K562 (cell line): Measurements from ENCODE around the gene ETS1. TPM values are rescaled to one million over a fixed set of nuclear protein-coding genes. Genes with fewer than 3 reads are reported as not detected.
A peak's percentile ranks its signal among the peaks of the same experiment; 100 is the strongest.

Experiments
- ATAC-seq: fragments of 200-7000 bp; cut with Tn5 transposase; 3 replicates; pipeline ENCODE4 v1.9.1; 2020; ENCODE audit warnings: moderate library complexity
- BruUV-seq: library from RNA; stranded (reverse); fragments of 400-500 nt; replicated peaks from 2 replicates; lab custom pipeline; 2021; lab: Mats Ljungman, UMichigan
- CTCF ChIA-PET: fragments of 300-600 bp; formaldehyde crosslinking; extraction: SDS; loops from one replicate; lab custom pipeline; 2021; ENCODE audit warnings: low intra/inter-chr PET ratio; lab: Yijun Ruan, JAX
- POLR2A ChIA-PET: fragments of 300-600, 350-650 bp; sonication (Branson Sonifier 250); formaldehyde crosslinking; extraction: SDS; loops from one replicate; lab custom pipeline; 2021; ENCODE audit warnings: antibody characterized with exemption, inconsistent platforms; lab: Yijun Ruan, JAX
- DNase-seq, 4 experiments: peaks; one replicate each; pipeline versions ENCODE4 v3.0.0 to v3.0.0-alpha.2; 2011 to 2018; ENCODE audit warnings: low spot score in 3 of 4, mixed read lengths in 3 of 4; ENCODE audit errors: extremely low read depth in 1 of 4
- FAIRE-seq: peaks from 2 replicates; lab custom pipeline; 2011; peaks lifted over from hg19 to GRCh38; lab: Jason Lieb, UNC
- H2AFZ ChIP-seq: 2 replicates; pipeline ENCODE4 v1.6.0; 2011; ENCODE audit warnings: low read depth, low read length, control low read depth, inconsistent platforms
- H3K27ac ChIP-seq: fragments of 200-600 bp; 3 replicates; pipeline ENCODE4 v1.8.0; 2011; ENCODE audit warnings: low read depth, mild to moderate bottlenecking, control low read depth, inconsistent platforms, low read length, moderate library complexity, mixed read lengths; ENCODE audit errors: extremely low read depth
- H3K27me3 ChIP-seq, 2 experiments: fragments of 300-600 bp in 1 of 2; 2 replicates in 1 of 2; 3 replicates in 1 of 2; pipeline versions ENCODE4 v1.6.0 to v1.8.0; 2011; ENCODE audit warnings: inconsistent platforms in 2 of 2, low read length in 2 of 2, mild to moderate bottlenecking in 1 of 2, mixed read lengths in 1 of 2, moderate library complexity in 1 of 2; ENCODE audit not compliant: control insufficient read depth in 2 of 2, insufficient read depth in 2 of 2
- H3K36me3 ChIP-seq: fragments of 300-600 bp; 3 replicates; pipeline ENCODE4 v1.8.0; 2011; ENCODE audit warnings: mild to moderate bottlenecking, low read length, inconsistent platforms; ENCODE audit not compliant: control insufficient read depth, insufficient read depth
- H3K4me1 ChIP-seq, 2 experiments: fragments of 200-600 bp in 1 of 2; replicated peaks in 1 of 2; 2 replicates in 1 of 2; 3 replicates in 1 of 2; pipeline versions ENCODE4 v1.5.1 to v1.8.0; 2011; ENCODE audit warnings: inconsistent platforms in 2 of 2, low read length in 2 of 2, mild to moderate bottlenecking in 1 of 2, mixed read lengths in 1 of 2, moderate library complexity in 1 of 2; ENCODE audit not compliant: control insufficient read depth in 2 of 2, insufficient read depth in 2 of 2
- H3K4me2 ChIP-seq: 2 replicates; pipeline ENCODE4 v1.6.1; 2011; ENCODE audit warnings: low read length, control low read depth, inconsistent platforms, mixed read lengths; ENCODE audit not compliant: insufficient read depth
- H3K4me3 ChIP-seq: fragments of 200-600 bp; sonication (generic), shearing (Covaris generic); 2 replicates; pipeline ENCODE4 v1.5.1; 2016; ENCODE audit warnings: control low read depth, inconsistent platforms
- H3K79me2 ChIP-seq: fragments of 200-600 bp; 3 replicates; pipeline ENCODE4 v1.8.0; 2011; ENCODE audit warnings: low read length, inconsistent platforms; ENCODE audit not compliant: control insufficient read depth, insufficient read depth
- H3K9ac ChIP-seq, 2 experiments: 2 replicates each; pipeline versions ENCODE4 v1.6.0 to v1.6.1; 2011; ENCODE audit warnings: low read depth in 2 of 2, low read length in 2 of 2, control low read depth in 1 of 2, inconsistent platforms in 1 of 2, mild to moderate bottlenecking in 1 of 2, mixed read lengths in 1 of 2; ENCODE audit not compliant: insufficient read depth in 1 of 2
- H3K9me1 ChIP-seq: one replicate; pipeline ENCODE4 v1.6.0; 2011; ENCODE audit warnings: inconsistent platforms, mild to moderate bottlenecking, low read length, moderate library complexity; ENCODE audit not compliant: control insufficient read depth, insufficient read depth
- H3K9me3 ChIP-seq: replicated peaks from 2 replicates; pipeline ENCODE4 v1.5.1; 2011; ENCODE audit warnings: low read depth, low read length, inconsistent platforms; ENCODE audit not compliant: control insufficient read depth, insufficient read depth
- H4K20me1 ChIP-seq: replicated peaks from 2 replicates; pipeline ENCODE4 v1.6.1; 2011; ENCODE audit warnings: low read length, inconsistent platforms, mixed read lengths; ENCODE audit not compliant: control insufficient read depth, insufficient read depth
- EZH2 ChIP-seq: IDR thresholded peaks from 2 replicates; pipeline ENCODE4 v1.6.1; 2012; ENCODE audit warnings: low read depth, mild to moderate bottlenecking, inconsistent platforms, low read length, borderline replicate concordance
- HDAC1 ChIP-seq, 2 experiments: fragments of 450-650 bp; IDR thresholded peaks; 2 replicates each; pipeline ENCODE4 v1.6.1; 2016 to 2017; ENCODE audit warnings: inconsistent platforms in 1 of 2, mild to moderate bottlenecking in 1 of 2, moderate library complexity in 1 of 2
- HINFP ChIP-seq: fragments of 450-650 bp; conservative IDR thresholded peaks from 2 replicates; pipeline ENCODE4 v1.6.1; 2016; ENCODE audit warnings: missing genetic modification characterization, low read depth, mild to moderate bottlenecking, control low read depth, missing compliant biosample characterization
- RFX1 ChIP-seq: fragments of 450-650 bp; IDR thresholded peaks from 2 replicates; pipeline ENCODE4 v1.6.1; 2016; ENCODE audit warnings: mild to moderate bottlenecking, moderate library complexity
- WGBS: fragments of 100-300 bp; shearing (Covaris generic); methylation state at CpG from one replicate; pipeline ENCODE4 v1.1.6; 2016; ENCODE audit warnings: low coverage, mixed read lengths; ENCODE audit not compliant: insufficient coverage; ENCODE audit errors: missing lambda C conversion rate; 5-methylcytosine and 5-hydroxymethylcytosine counted together
- in situ Hi-C: fragments of 300-500 bp; cut with MboI; formaldehyde crosslinking; loops from 4 replicates; pipeline ENCODE4 v1.15.0; 2018; ENCODE audit warnings: inconsistent platforms, mixed read lengths
- intact Hi-C: fragments of 100-400 bp; cut with micrococcal nuclease; formaldehyde crosslinking; loops from 2 replicates; pipeline ENCODE4 v1.14.2; 2022
- polyA plus RNA-seq, 8 experiments: library from polyadenylated mRNA; depleted of rRNA in 4 of 8; stranded (reverse) in 5 of 8; unstranded in 3 of 8; fragments of >200 nt; fragmentation: Nextera tagmentation in 2 of 8; fragmentation: Illumina TruSeq in 1 of 8; extraction: Ambion mirVana in 2 of 8; extraction: Trizol in 1 of 8; gene quantifications; 2 replicates each; pipeline versions ENCODE4 v1.2.1 to v1.2.3, GENCODE V29; 2011 to 2014; ENCODE audit warnings: inconsistent platforms in 1 of 8, missing spikeins in 1 of 8
- total RNA-seq, 7 experiments: library from RNA; depleted of rRNA in 6 of 7; stranded (reverse); fragments of >200 nt in 6 of 7; fragmentation: Illumina TruSeq in 2 of 7; extraction: Trizol in 2 of 7; gene quantifications; 2 replicates each; pipeline versions ENCODE4 v1.2.1 to v1.2.3, GENCODE V29; 2011 to 2021; ENCODE audit warnings: low replicate concordance in 1 of 7

Gene ETS1
- total and polyA plus RNA-seq, 9 of the 15 experiments (the other 6 are each of a cell fraction or from before 2014, with no cell fraction given): 0.04 to 1.4 (median 0.23) TPM

- TF ChIP-seq HINFP (no peak), EZH2 (no peak)
Observed at GRCh38 chr11:128626913-128627665, 39.7 kb upstream of the ETS1 start (continued).

- ChIA-PET POLR2A (no interaction called here), CTCF (no interaction called here)
- no peak overlapping the region for H3K27ac ChIP-seq
- no peaks in the 10 kb centered on the region for H3K27me3 ChIP-seq
- no peak overlapping the region for H3K9ac ChIP-seq
- H3K4me3 ChIP-seq: no peak overlapping the region
- no peaks in the 10 kb centered on the region for H3K79me2 ChIP-seq
- no peaks in the 10 kb centered on the region for H3K9me3 ChIP-seq
- DNase-seq: no peak
- TF ChIP-seq RFX1 (peak; percentile 19; the same call in 1 of the 2 replicates), HDAC1 (IDR thresholded peaks at IDR 0.05) (no peak)
- BruUV-seq: no TSS peak
- no peak overlapping the region for H3K4me2 ChIP-seq
- intact Hi-C loops (no loop called here), in situ Hi-C loops (loop anchor here (10.0 to 25.0 kb wide), 2 partner anchors 451 to 588 kb away; no protein-coding TSS in a partner anchor)
- ATAC-seq: no peak
- no peaks in the 10 kb centered on the region for H4K20me1 ChIP-seq
- H3K36me3 ChIP-seq: no peaks in the 10 kb centered on the region
- FAIRE-seq: no peak
- WGBS: 0% methylated on average over 2 of the region's 2 CpGs
- H3K4me1 ChIP-seq: peaks cover 0 to under 1% of the 10 kb centered on the region in 2 experiments; a peak in 1 of 5 replicates
- no peaks in the 10 kb centered on the region for H3K9me1 ChIP-seq
- H2AFZ ChIP-seq: no peak overlapping the region
Observed at GRCh38 chr11:128625746-128626145, 38.4 kb upstream of the ETS1 start.
